ENCODE results near the gene BMPER. TPM values are rescaled to one million over a fixed set of nuclear protein-coding genes. Genes with fewer than 3 reads are reported as not detected.

BMPER gene
- total and polyA plus RNA-seq, 8 donors: 0.14 to 1.6 (median 0.46) TPM

DNA sequence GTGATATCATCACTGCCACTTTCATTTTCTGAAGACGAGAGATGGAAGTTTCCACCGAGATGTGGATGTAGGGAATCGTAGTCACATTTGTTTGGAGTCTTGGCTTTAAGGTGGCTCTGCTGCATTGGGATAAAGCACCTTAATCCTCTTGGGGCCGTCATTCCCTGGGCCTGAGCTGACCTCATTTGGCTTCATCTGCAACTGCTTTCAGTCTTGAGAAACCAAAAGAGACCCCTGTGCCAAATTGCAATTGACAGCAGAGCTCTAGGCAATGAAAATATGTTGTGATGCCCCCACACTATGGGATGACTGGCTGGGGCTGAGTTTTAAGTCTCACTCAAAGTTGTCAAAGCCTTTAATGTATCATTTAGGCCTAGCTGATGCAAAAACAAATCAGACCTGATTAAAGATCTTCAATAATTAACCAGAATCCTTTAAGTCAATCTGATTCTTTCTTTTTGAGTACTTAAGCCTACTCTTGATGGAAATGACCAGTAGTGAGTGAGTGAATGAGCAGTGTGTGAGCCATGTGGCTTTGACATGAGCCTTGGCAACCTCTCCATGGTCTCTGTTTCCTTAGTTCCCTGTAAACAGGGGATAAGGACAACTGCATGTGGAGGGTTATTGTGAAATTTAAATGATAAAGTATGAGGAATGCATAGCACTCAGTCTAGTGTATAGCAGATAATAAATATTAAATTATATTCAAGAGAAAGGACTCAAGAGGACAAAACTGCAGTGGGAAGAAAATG, 155.0 kb downstream of the BMPER start:
- FAIRE-seq: no peak
- no peaks in the 10 kb centered on the region for H3K9me3 ChIP-seq
- H3K4me3 ChIP-seq: no peak overlapping the region
- H3K27ac ChIP-seq: no peak overlapping the region
- H3K36me3 ChIP-seq: no peaks in the 10 kb centered on the region
- WGBS, 2 donors: 56 to 64% methylated on average over 4 of the region's 4 CpGs
- ATAC-seq: peak in 1 of 4 donors; percentile 34
- no peaks in the 10 kb centered on the region for H3K27me3 ChIP-seq
- TF ChIP-seq, protein P1, sequence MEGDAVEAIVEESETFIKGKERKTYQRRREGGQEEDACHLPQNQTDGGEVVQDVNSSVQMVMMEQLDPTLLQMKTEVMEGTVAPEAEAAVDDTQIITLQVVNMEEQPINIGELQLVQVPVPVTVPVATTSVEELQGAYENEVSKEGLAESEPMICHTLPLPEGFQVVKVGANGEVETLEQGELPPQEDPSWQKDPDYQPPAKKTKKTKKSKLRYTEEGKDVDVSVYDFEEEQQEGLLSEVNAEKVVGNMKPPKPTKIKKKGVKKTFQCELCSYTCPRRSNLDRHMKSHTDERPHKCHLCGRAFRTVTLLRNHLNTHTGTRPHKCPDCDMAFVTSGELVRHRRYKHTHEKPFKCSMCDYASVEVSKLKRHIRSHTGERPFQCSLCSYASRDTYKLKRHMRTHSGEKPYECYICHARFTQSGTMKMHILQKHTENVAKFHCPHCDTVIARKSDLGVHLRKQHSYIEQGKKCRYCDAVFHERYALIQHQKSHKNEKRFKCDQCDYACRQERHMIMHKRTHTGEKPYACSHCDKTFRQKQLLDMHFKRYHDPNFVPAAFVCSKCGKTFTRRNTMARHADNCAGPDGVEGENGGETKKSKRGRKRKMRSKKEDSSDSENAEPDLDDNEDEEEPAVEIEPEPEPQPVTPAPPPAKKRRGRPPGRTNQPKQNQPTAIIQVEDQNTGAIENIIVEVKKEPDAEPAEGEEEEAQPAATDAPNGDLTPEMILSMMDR (IDR thresholded peaks at IDR 0.05): no peak
- H3K4me1 ChIP-seq: no peaks in the 10 kb centered on the region
- intact Hi-C loops (cut with DNase I): no loop called here
- no peak for DNase-seq

DNA sequence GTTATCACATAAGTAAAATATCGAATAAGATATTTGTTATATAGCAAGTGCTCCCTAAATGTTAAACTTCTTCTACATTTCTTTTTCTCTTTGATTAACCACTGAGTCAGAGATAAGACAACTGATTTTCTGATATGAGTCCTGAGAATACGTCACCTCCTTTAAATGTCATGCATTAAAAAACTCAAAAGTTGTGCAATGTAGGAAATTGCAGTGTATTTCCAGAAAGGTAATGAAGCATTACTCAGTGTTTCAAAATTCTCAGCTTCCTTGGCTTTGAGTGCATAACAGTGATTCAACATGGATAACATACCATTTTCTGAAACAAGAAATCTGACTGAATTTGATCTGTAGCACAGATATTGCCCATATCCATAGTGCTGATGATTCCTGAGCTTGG, 155.8 kb downstream of the BMPER start:
- no peak for FAIRE-seq
- WGBS, 2 donors: 68 to 77% methylated on average over 2 of the region's 2 CpGs
- ATAC-seq: peak in 1 of 4 donors; percentile 27

DNA sequence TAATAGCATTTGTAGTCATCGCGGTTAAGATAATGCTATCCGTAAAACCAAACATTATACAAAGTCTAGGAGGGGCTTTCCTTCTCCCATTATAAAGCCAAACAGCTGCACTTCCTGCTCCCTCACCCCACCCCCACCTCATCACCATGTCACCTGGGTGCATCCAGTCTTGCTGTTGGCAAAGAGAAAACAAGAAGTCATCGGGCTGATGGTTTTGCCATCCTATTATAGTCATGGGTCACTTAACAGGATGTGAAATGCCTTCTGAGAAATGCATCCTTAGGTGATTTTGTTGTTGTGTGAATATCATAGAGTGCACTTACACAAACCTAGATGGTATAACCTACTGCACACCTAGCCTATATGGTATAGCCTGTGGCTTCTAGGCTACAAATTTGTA, 157.0 kb downstream of the BMPER start:
- no peaks in the 10 kb centered on the region for H3K9me3 ChIP-seq
- no peak for FAIRE-seq
- no peak for ATAC-seq
- H3K27ac ChIP-seq: no peak overlapping the region
- H3K4me1 ChIP-seq: no peaks in the 10 kb centered on the region
- no peak for DNase-seq
- WGBS, 2 donors: 67 to 82% methylated on average over 4 of the region's 4 CpGs
- H3K4me3 ChIP-seq: no peak overlapping the region
- H3K36me3 ChIP-seq: no peaks in the 10 kb centered on the region
- TF ChIP-seq, protein P1 (IDR thresholded peaks at IDR 0.05): no peak
- intact Hi-C loops (cut with DNase I): no loop called here
- no peaks in the 10 kb centered on the region for H3K27me3 ChIP-seq

More for the DNA sequence above, 155.8 kb downstream of the BMPER start:
- Histone ChIP-seq H3K4me1 (no peaks in the 10 kb centered on the region), H3K36me3 (no peaks in the 10 kb centered on the region), H3K27me3 (no peaks in the 10 kb centered on the region), H3K27ac (no peak overlapping the region), H3K4me3 (no peak overlapping the region), H3K9me3 (no peaks in the 10 kb centered on the region)
- TF ChIP-seq, protein P1 (IDR thresholded peaks at IDR 0.05): no peak
- intact Hi-C loops (cut with DNase I): no loop called here
- DNase-seq: no peak

DNA sequence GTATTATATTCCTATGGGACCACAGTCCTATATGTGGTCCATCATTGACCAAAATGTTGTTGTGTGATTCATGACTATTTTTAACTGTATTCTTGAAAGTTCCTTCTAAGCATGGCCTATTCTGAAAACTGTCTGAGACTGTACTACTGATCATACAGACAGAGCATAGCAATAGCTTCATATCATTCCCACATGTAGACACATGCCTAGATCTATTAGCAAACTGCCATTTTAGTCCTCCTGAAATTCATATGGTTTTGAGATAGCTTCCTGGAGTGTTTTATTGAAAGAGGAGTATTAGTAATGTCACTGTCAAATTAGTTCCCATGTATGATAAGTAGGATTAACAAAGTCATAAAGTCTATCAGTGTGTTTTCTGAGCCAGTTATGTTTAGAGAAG, 157.5 kb downstream of the BMPER start:
- no peaks in the 10 kb centered on the region for H3K36me3 ChIP-seq
- FAIRE-seq (no peak), ATAC-seq (no peak), DNase-seq (no peak)
- intact Hi-C loops (cut with DNase I): no loop called here
- no peaks in the 10 kb centered on the region for H3K27me3 ChIP-seq
- H3K4me3 ChIP-seq: no peak overlapping the region
- H3K9me3 ChIP-seq: no peaks in the 10 kb centered on the region
- no peaks in the 10 kb centered on the region for H3K4me1 ChIP-seq
- TF ChIP-seq, protein P1 (IDR thresholded peaks at IDR 0.05): no peak
- no peak overlapping the region for H3K27ac ChIP-seq

DNA sequence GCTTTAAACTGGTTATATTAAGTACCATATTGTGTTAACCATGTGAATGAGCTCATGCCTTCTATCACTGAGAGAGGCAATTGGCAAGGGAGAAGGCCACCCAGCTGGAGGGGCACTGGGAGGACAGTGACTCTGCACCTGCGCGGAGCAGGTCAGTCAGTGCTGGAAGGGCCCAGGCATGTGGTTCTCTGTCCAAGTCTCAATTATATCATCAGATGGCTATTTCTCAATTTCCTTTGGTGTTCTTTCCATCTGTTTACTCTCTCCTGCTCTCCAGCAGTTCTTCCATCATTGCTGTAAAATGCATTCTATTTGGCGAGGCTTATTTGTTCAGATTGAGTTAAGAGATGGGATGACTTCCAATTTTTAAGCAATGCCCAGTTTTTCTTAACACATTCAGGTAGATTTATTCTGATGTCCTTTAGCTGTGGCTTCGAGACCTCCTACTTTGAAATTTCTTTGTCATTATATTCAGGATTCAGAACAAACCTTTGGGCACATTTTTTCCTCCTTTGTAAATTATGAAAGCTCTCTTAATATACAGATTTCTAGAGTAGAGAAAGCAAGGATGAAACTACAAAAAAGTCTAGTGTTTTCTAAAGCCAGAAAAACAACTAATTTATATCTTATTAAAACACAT, 159.3 kb downstream of the BMPER start:
- FAIRE-seq: no peak
- ATAC-seq: peak in 3 of 4 donors; percentile 30 to 43 (median 39)
- H3K27me3 ChIP-seq: no peaks in the 10 kb centered on the region
- WGBS, 2 donors: 67 to 72% methylated on average over 4 of the region's 4 CpGs
- no peaks in the 10 kb centered on the region for H3K9me3 ChIP-seq
- H3K4me1 ChIP-seq: no peaks in the 10 kb centered on the region
- intact Hi-C loops (cut with DNase I): no loop called here
- H3K36me3 ChIP-seq: no peaks in the 10 kb centered on the region
- TF ChIP-seq, protein P1 (IDR thresholded peaks at IDR 0.05): no peak
- H3K27ac ChIP-seq: no peak overlapping the region
- no peak overlapping the region for H3K4me3 ChIP-seq
- DNase-seq: no peak
